Stomach (tissue), 4 donors: ENCODE data around the gene CDH5.

Experiments
- CTCF ChIP-seq, 7 experiments: fragments of 450-650 bp in 4 of 7; fragments of 200-600 bp in 3 of 7; sonication (generic) in 3 of 7; IDR thresholded peaks; one replicate each; pipeline ENCODE4 v1.5.1; 2016 to 2019; ENCODE audit warnings: antibody characterized with exemption in 7 of 7, control low read depth in 2 of 7, mild to moderate bottlenecking in 1 of 7
- EP300 ChIP-seq: sonication (generic); formaldehyde crosslinking; IDR thresholded peaks from one replicate; pipeline ENCODE4 v1.6.1; 2017; ENCODE audit warnings: antibody characterized with exemption
- POLR2AphosphoS5 ChIP-seq, 3 donors: sonication (generic); formaldehyde crosslinking; IDR thresholded peaks; one replicate each; pipeline ENCODE4 v1.6.1; 2016; ENCODE audit warnings: antibody characterized with exemption in 3 of 3

DNA sequence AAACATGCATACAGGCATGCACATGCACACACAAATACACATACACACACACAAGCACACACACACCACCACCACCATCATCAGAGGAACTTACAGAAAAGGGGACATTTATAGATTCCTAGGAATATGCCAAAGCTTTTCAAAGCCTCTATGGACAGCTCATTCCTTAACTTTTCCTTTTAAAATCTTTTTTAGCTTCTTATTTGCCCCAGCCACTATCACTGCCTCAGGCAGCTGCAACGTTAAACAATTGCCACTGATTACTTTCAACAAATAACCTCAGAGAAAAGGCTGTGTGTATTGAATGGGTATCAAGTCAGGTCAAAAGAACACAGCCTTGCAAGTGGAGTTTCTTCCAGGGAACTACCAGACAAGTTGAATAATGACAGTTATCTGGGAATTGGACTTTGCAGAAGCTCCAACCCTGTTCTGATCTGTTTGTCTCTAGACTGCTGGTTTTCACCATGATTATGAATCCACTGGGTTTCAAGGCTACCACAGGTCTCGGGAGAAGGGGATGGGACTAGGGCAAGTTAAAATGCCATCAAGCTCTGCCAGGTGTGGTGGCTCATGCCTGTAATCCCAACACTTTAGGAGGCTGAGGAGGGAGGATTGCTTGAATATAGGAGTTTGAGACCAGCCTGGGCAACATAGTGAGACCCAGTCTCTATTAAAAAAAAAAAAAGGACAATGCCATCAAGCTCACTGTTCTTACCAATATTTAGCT lies 38.7 kb downstream of the CDH5 start:
- TF ChIP-seq CTCF (IDR thresholded peaks at IDR 0.05) (no peak), EP300 (no peak), POLR2AphosphoS5 (IDR thresholded peaks at IDR 0.05) (no peak)
